ENCODE results near the gene LBHD2. TPM values are rescaled to one million over a fixed set of nuclear protein-coding genes. Genes with fewer than 3 reads are reported as not detected.

Gene LBHD2
- total and polyA plus RNA-seq, 9 donors = 0.47 TPM; not detected in 8

DNA sequence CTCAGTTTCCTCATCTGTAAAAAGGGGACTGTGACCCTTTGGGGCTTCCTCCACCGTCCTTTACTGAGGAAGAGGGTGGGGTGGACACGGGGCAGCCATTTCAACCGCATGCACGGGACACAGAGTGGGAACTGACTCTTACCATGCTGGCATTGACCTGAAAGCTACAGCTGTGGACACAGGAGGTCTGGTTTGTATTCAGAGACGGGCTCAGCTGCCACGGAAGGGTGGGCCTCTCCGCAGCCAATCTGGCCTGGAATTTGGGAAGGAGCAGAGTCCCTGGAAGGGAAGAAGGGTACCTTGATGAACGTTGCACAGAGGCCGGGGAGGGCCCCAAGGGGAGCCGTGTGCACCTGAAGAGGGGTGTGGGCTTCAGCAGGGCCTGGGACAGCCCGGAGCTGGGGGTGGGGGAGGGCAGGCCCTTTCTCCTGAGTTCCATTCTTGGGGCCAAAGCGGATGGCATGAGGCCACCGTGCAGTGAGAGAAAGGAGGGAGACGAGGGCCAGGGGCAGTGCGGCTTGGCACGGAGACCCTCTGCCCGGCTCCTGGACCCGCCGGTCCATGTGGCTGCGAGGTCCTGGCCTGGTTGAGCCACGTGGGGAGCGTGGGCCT lies 53.8 kb downstream of the LBHD2 start:
- no peaks in the 10 kb centered on the region for H3K27me3 ChIP-seq
- TF ChIP-seq CTCF (IDR thresholded peaks at IDR 0.05) (no peak), POLR2A (IDR thresholded peaks at IDR 0.05) (no peak), EP300 (IDR thresholded peaks at IDR 0.05) (no peak)
- H3K4me3 ChIP-seq = no peak overlapping the region
- H3K9me3 ChIP-seq = no peaks in the 10 kb centered on the region
- peaks cover 1% of the 10 kb centered on the region for H3K4me1 ChIP-seq (ENCODE audit: insufficient read depth)
- 87 to 88% (median 88%) methylated on average over 22 of the region's 22 CpGs for WGBS, 3 donors
- intact Hi-C loops (cut with DNase I) = no loop called here
- H3K36me3 ChIP-seq = no peaks in the 10 kb centered on the region
- no peak overlapping the region for H3K27ac ChIP-seq
- peak in 1 of 5 donors; percentile 28 for DNase-seq

DNA sequence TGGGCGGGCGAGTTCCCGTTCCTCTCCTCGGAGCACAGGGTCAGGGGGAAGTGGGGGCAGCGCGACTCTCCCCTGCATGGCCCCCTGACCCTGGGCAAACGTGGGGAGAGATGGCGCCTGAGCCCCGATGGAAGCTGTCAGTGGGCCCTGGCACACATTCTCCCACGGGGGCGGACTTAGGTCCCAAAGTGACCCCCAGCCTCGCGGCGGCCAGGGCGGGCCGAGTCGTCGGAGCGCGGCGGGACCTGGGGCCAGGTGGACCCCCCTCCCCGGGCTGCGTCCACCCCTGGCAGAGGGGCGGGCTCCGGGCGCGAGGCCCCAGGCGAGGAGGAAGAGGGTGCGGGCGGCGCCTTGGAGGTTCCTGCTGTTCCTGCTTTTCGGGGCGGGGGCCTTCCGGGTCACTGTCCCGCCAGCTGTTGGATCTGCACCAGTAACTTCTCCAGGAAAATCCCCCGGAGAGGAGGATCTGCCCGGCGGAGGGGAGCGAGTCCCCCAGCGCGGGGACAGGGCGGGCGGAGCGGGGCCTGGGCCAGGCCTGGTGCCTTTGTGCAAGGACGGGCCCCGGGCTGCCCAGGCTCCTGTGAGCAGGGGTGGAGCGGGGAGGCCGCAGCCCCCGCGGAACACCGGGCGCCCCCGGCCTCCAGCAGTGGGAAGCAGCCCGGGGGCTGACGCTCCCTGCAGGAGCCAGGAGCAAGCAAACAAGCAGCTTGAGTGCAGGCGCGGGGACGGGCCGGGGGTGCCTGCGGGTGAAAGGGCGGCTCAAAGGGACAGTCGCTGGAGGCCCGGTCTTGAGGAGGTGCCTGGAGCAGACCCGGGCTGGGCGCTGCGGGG lies 54.5 kb downstream of the LBHD2 start:
- Histone ChIP-seq H3K9me3 (no peaks in the 10 kb centered on the region), H3K4me3 (no peak overlapping the region), H3K27me3 (no peaks in the 10 kb centered on the region), H3K36me3 (no peaks in the 10 kb centered on the region), H3K4me1 (ENCODE audit: insufficient read depth) (no peaks in the 10 kb centered on the region), H3K27ac (peak overlapping the region in 1 of 2 donors; percentile 30)
- DNase-seq = peak in 3 of 5 donors; percentile 23 to 58 (median 42)
- 35 to 45% (median 41%) methylated on average over 55 to 66 of the region's 66 CpGs for WGBS, 3 donors
- TF ChIP-seq EP300 (IDR thresholded peaks at IDR 0.05) (no peak), POLR2A (IDR thresholded peaks at IDR 0.05) (no peak), CTCF (IDR thresholded peaks at IDR 0.05) (no peak)
- intact Hi-C loops (cut with DNase I) = no loop called here

DNA sequence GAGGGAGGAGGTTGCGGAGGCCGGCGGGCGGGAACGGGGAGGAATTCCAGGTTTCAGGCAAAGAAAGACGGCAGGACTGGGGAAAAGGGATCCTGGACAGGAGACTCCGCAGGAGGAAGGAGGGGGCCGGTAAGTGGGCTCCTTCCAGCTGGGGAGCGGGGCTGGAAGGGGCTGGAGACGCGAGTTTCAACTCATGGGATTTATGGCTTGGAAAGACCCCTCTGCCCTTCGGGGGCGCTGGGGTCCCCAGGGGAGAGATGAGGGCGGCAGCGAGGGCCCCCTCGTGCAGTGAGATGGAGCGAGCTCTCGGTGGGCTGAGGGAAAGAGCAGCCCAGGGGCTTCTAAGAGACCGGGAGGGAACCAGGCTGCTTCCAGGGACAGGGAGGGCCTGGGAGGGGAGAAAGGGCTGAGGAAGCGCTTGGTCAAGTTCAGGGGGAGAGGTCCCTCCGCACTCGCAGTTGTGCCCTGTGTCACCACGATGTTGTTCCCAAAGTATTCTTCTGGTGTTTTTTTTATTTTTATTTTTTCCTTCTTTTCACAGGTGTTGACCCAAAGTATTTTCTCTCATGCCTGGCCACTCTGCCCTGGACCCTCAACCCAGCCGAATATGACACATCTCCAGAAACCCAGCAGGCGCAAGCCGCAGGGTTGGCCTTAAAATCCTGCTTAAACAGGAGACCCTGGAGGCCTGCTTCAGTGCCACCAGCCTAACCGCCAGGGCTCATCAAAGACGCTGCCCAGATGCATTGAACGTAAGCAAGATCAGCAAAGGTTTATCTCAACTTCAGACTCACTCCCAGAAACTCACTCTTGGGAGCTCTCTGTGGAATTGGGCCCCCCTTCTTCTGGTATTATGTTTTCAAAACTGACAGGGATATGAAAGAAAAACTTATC lies 55.4 kb downstream of the LBHD2 start:
- no peak for DNase-seq
- TF ChIP-seq CTCF (IDR thresholded peaks at IDR 0.05) (no peak), POLR2A (IDR thresholded peaks at IDR 0.05) (no peak), EP300 (IDR thresholded peaks at IDR 0.05) (no peak)
- Histone ChIP-seq H3K9me3 (no peaks in the 10 kb centered on the region), H3K4me1 (ENCODE audit: insufficient read depth) (no peaks in the 10 kb centered on the region), H3K27me3 (no peaks in the 10 kb centered on the region), H3K27ac (no peak overlapping the region), H3K36me3 (no peaks in the 10 kb centered on the region), H3K4me3 (no peak overlapping the region)
- WGBS, 3 donors = 38 to 48% (median 45%) methylated on average over 29 of the region's 29 CpGs
- intact Hi-C loops (cut with DNase I) = no loop called here

Other genes with a start within 250 kb of the LBHD2 start
- 1 to 10 TPM in 3 of 7 donors, under 1 TPM in 4; 0.10 to 4.6 (median 0.71) TPM for gene AMN, start 161.5 kb upstream of the LBHD2 start, total RNA-seq
- gene AMN, start 161.5 kb upstream of the LBHD2 start, polyA plus RNA-seq = under 1 TPM in 1 of 2 donors, not detected in 1; 0.47 TPM
- 100 to 1,000 TPM in 2 of 7 donors, 10 to 100 TPM in 5; 55.7 to 103 (median 82.5) TPM for gene CDC42BPB, start 26.7 kb upstream of the LBHD2 start, total RNA-seq
- gene CDC42BPB, start 26.7 kb upstream of the LBHD2 start, polyA plus RNA-seq = 10 to 100 TPM; 50.0 to 54.1 TPM
- 1 to 10 TPM in 3 of 7 donors, under 1 TPM in 2, not detected in 2; 0.33 to 1.2 (median 1.1) TPM for gene EXOC3L4, start 10.5 kb downstream of the LBHD2 start, total RNA-seq
- under 1 TPM in 1 of 2 donors, not detected in 1; 0.62 TPM for gene EXOC3L4, start 10.5 kb downstream of the LBHD2 start, polyA plus RNA-seq
- 100 to 1,000 TPM in 1 of 7 donors, 10 to 100 TPM in 4, 1 to 10 TPM in 2; 7.1 to 258 (median 28.1) TPM for gene TNFAIP2, start 39.3 kb downstream of the LBHD2 start, total RNA-seq
- gene TNFAIP2, start 39.3 kb downstream of the LBHD2 start, polyA plus RNA-seq = 10 to 100 TPM; 18.7 to 27.4 TPM